HEK293 (cell line): ENCODE results near the gene PFN3.

Source experiments
- BCL11B ChIP-seq: fragments of 450-650 bp; formaldehyde crosslinking; IDR thresholded peaks from 2 replicates; pipeline ENCODE4 v1.5.1; 2016; ENCODE audit warnings: low read depth, missing biosample characterization, missing genetic modification characterization
- EGR2 ChIP-seq: fragments of 450-650 bp; formaldehyde crosslinking; IDR thresholded peaks from 2 replicates; pipeline ENCODE4 v1.5.1; 2016; ENCODE audit warnings: low read depth, missing biosample characterization, missing genetic modification characterization
- FEZF1 ChIP-seq: fragments of 450-650 bp; formaldehyde crosslinking; IDR thresholded peaks from 2 replicates; pipeline ENCODE4 v1.5.1; 2016; ENCODE audit warnings: missing biosample characterization, missing genetic modification characterization
- GFI1B ChIP-seq: fragments of 450-650 bp; formaldehyde crosslinking; IDR thresholded peaks from 2 replicates; pipeline ENCODE4 v1.5.1; 2016; ENCODE audit warnings: missing biosample characterization, missing genetic modification characterization
- IKZF3 ChIP-seq: fragments of 450-650 bp; IDR thresholded peaks from 2 replicates; pipeline ENCODE4 v1.5.0; 2018; ENCODE audit warnings: missing biosample characterization, mild to moderate bottlenecking, missing genetic modification characterization, moderate library complexity
- INSM2 ChIP-seq: fragments of 450-650 bp; formaldehyde crosslinking; IDR thresholded peaks from 2 replicates; pipeline ENCODE4 v1.5.1; 2016; ENCODE audit warnings: missing biosample characterization, missing genetic modification characterization
- KLF9 ChIP-seq: fragments of 450-650 bp; formaldehyde crosslinking; IDR thresholded peaks from 2 replicates; pipeline ENCODE4 v1.5.1; 2016; ENCODE audit warnings: missing biosample characterization, missing genetic modification characterization, low read depth
- MEIS1 ChIP-seq: sonication (generic); formaldehyde crosslinking; IDR thresholded peaks from 2 replicates; pipeline ENCODE4 v1.8.1; 2022; ENCODE audit warnings: missing genetic modification reagents, mild to moderate bottlenecking, borderline replicate concordance
- MYNN ChIP-seq: fragments of 450-650 bp; formaldehyde crosslinking; IDR thresholded peaks from 2 replicates; pipeline ENCODE4 v1.5.1; 2016; ENCODE audit warnings: missing biosample characterization, missing genetic modification characterization, borderline replicate concordance
- OVOL3 ChIP-seq: fragments of 450-650 bp; formaldehyde crosslinking; IDR thresholded peaks from 2 replicates; pipeline ENCODE4 v1.5.1; 2016; ENCODE audit warnings: missing biosample characterization, missing genetic modification characterization
- PRDM6 ChIP-seq: fragments of 450-650 bp; formaldehyde crosslinking; IDR thresholded peaks from 2 replicates; pipeline ENCODE4 v1.5.1; 2017; ENCODE audit warnings: missing biosample characterization, missing genetic modification characterization
- SALL2 ChIP-seq: fragments of 450-650 bp; formaldehyde crosslinking; IDR thresholded peaks from 2 replicates; pipeline ENCODE4 v1.5.0; 2017; ENCODE audit warnings: missing biosample characterization, mild to moderate bottlenecking, missing genetic modification characterization, borderline replicate concordance
- TRIM28 ChIP-seq: IDR thresholded peaks from 2 replicates; pipeline ENCODE4 v1.6.1; 2011; ENCODE audit warnings: low read length, control low read depth, borderline replicate concordance
- ZBTB20 ChIP-seq: fragments of 450-650 bp; formaldehyde crosslinking; IDR thresholded peaks from 2 replicates; pipeline ENCODE4 v1.5.1; 2016; ENCODE audit warnings: missing biosample characterization, missing genetic modification characterization
- ZBTB48 ChIP-seq: fragments of 450-650 bp; formaldehyde crosslinking; IDR thresholded peaks from 2 replicates; pipeline ENCODE4 v1.5.1; 2016; ENCODE audit warnings: missing biosample characterization, missing genetic modification characterization
- ZBTB49 ChIP-seq: fragments of 450-650 bp; formaldehyde crosslinking; IDR thresholded peaks from 2 replicates; pipeline ENCODE4 v1.5.1; 2016; ENCODE audit warnings: missing biosample characterization, missing genetic modification characterization, low read depth
- ZBTB8A ChIP-seq: fragments of 450-650 bp; formaldehyde crosslinking; IDR thresholded peaks from 2 replicates; pipeline ENCODE4 v1.5.1; 2016; ENCODE audit warnings: missing biosample characterization, missing genetic modification characterization
- ZNF132 ChIP-seq: fragments of 450-650 bp; formaldehyde crosslinking; IDR thresholded peaks from 2 replicates; pipeline ENCODE4 v1.5.1; 2017; ENCODE audit warnings: missing biosample characterization, missing genetic modification characterization, borderline replicate concordance
- ZNF148 ChIP-seq: fragments of 450-650 bp; formaldehyde crosslinking; IDR thresholded peaks from 2 replicates; pipeline ENCODE4 v1.5.0; 2017; ENCODE audit warnings: missing biosample characterization, missing genetic modification characterization, borderline replicate concordance
- ZNF174 ChIP-seq: fragments of 450-650 bp; formaldehyde crosslinking; IDR thresholded peaks from 2 replicates; pipeline ENCODE4 v1.5.0; 2017; ENCODE audit warnings: missing biosample characterization, mild to moderate bottlenecking, missing genetic modification characterization
- ZNF211 ChIP-seq: fragments of 450-650 bp; formaldehyde crosslinking; IDR thresholded peaks from 2 replicates; pipeline ENCODE4 v1.5.1; 2016; ENCODE audit warnings: low read depth, missing biosample characterization, missing genetic modification characterization
- ZNF239 ChIP-seq: fragments of 450-650 bp; formaldehyde crosslinking; IDR thresholded peaks from 2 replicates; pipeline ENCODE4 v1.5.1; 2016; ENCODE audit warnings: missing biosample characterization, missing genetic modification characterization
- ZNF311 ChIP-seq: fragments of 450-650 bp; formaldehyde crosslinking; IDR thresholded peaks from 2 replicates; pipeline ENCODE4 v1.5.1; 2017; ENCODE audit warnings: missing biosample characterization, missing genetic modification characterization, borderline replicate concordance
- ZNF335 ChIP-seq: fragments of 450-650 bp; formaldehyde crosslinking; conservative IDR thresholded peaks from 2 replicates; pipeline ENCODE4 v1.5.1; 2016; ENCODE audit warnings: missing biosample characterization, missing genetic modification characterization
- ZNF544 ChIP-seq: fragments of 450-650 bp; formaldehyde crosslinking; IDR thresholded peaks from 2 replicates; pipeline ENCODE4 v1.5.0; 2017; ENCODE audit warnings: missing biosample characterization, missing genetic modification characterization
- ZNF560 ChIP-seq: fragments of 450-650 bp; formaldehyde crosslinking; IDR thresholded peaks from 2 replicates; pipeline ENCODE4 v1.5.1; 2017; ENCODE audit warnings: missing biosample characterization, missing genetic modification characterization, borderline replicate concordance
- ZNF585B ChIP-seq: fragments of 450-650 bp; formaldehyde crosslinking; IDR thresholded peaks from 2 replicates; pipeline ENCODE4 v1.5.1; 2016; ENCODE audit warnings: missing biosample characterization, missing genetic modification characterization
- ZNF610 ChIP-seq: fragments of 450-650 bp; formaldehyde crosslinking; IDR thresholded peaks from 2 replicates; pipeline ENCODE4 v1.5.1; 2016; ENCODE audit warnings: missing biosample characterization, missing genetic modification characterization, borderline replicate concordance
- ZNF664 ChIP-seq: fragments of 450-650 bp; formaldehyde crosslinking; IDR thresholded peaks from 2 replicates; pipeline ENCODE4 v1.5.1; 2016; ENCODE audit warnings: missing biosample characterization, missing genetic modification characterization
- ZNF747 ChIP-seq: fragments of 450-650 bp; formaldehyde crosslinking; IDR thresholded peaks from 2 replicates; pipeline ENCODE4 v1.5.1; 2016; ENCODE audit warnings: missing biosample characterization, missing genetic modification characterization
- ZSCAN16 ChIP-seq: fragments of 450-650 bp; formaldehyde crosslinking; IDR thresholded peaks from 2 replicates; pipeline ENCODE4 v1.5.1; 2016; ENCODE audit warnings: missing biosample characterization, missing genetic modification characterization

Gene PFN3

GRCh38 chr5:177403792-177404640 is 3.6 kb upstream of the PFN3 start (continued):
- TF ChIP-seq ZNF148 (tag by site-specific recombination) (0 out of 2 replicates have a peak, but pooled peaks have one; percentile 43), ZNF132 (tag by site-specific recombination) (no peak), ZBTB20 (peak; percentile 47), INSM2 (tag by site-specific recombination) (0 out of 2 replicates have a peak, but pooled peaks have one; percentile 50), OVOL3 (tag by site-specific recombination) (no peak), ZNF544 (tag by site-specific recombination) (peak; percentile 96), ZNF174 (no peak; the same call in none of the 2 replicates), ZNF311 (tag by site-specific recombination) (peak; percentile 65; the same call in 1 of the 2 replicates), ZNF239 (no peak), MEIS1 (no peak), IKZF3 (tag by site-specific recombination) (0 out of 2 replicates have a peak, but pooled peaks have one; percentile 15), ZNF211 (tag by site-specific recombination) (no peak), EGR2 (tag by site-specific recombination) (peak; percentile 22; the same call in 1 of the 2 replicates), TRIM28 (no peak), FEZF1 (tag by site-specific recombination) (no peak), ZNF335 (peak; percentile 96), SALL2 (tag by site-specific recombination) (no peak), PRDM6 (tag by site-specific recombination) (0 out of 2 replicates have a peak, but pooled peaks have one; percentile 26), ZNF585B (tag by site-specific recombination) (no peak), ZBTB49 (tag by site-specific recombination) (no peak), MYNN (tag by site-specific recombination) (no peak), GFI1B (no peak; the same call in 1 of the 2 replicates), ZBTB8A (tag by site-specific recombination) (peak; percentile 85), BCL11B (tag by site-specific recombination) (peak; percentile 83), ZNF560 (tag by site-specific recombination) (no peak), ZNF664 (no peak), KLF9 (tag by site-specific recombination) (peak; percentile 91), ZNF747 (tag by site-specific recombination) (no peak), ZSCAN16 (tag by site-specific recombination) (no peak), ZBTB48 (peak; percentile 68; the same call in 1 of the 2 replicates), ZNF610 (tag by site-specific recombination) (peak; percentile 43; the same call in 1 of the 2 replicates)
